NCI-H2196 treated with DMSO at 0.1 percent for 48 hours (cell line): Measurements from ENCODE around the gene GPRASP1.
A peak's percentile ranks its signal among the peaks of the same experiment; 100 is the strongest.
"Not testable (repeated sequence)": the region's sequence is repeated elsewhere in the genome, so short reads cannot be mapped to it uniquely, and the experiment has no call there.

ENCODE experiments used
- DNase-seq: peaks from one replicate; lab custom pipeline; 2025; ENCODE audit not compliant: unreplicated experiment; lab: John Stamatoyannopoulos, UW

The GPRASP1 gene

GRCh38 chrX:102651242-102652011 lies at the start of gene GPRASP1:
Gene GPRASP1, plus strand, starts transcription at chrX:102651483. Its CDS starts 2,431 bp downstream, at chrX:102653914.
- no peak for DNase-seq

GRCh38 chrX:102604327-102604726 lies 47.0 kb upstream of the GPRASP1 start:
- DNase-seq, result no peak

- no peak for DNase-seq
Measured at GRCh38 chrX:102606115-102606514, 45.2 kb upstream of the GPRASP1 start.

- no peak for DNase-seq
Measured at GRCh38 chrX:102610905-102611304, 40.4 kb upstream of the GPRASP1 start.

- DNase-seq, result no peak
Measured at GRCh38 chrX:102624105-102624504, 27.2 kb upstream of the GPRASP1 start.

- no peak for DNase-seq
Measured at GRCh38 chrX:102627640-102628039, 23.6 kb upstream of the GPRASP1 start.

- no peak for DNase-seq
Measured at GRCh38 chrX:102637561-102637960, 13.7 kb upstream of the GPRASP1 start.

- no peak for DNase-seq
Measured at GRCh38 chrX:102650903-102651241, 411 bp upstream of the GPRASP1 start.

- DNase-seq, result no peak
Measured at GRCh38 chrX:102652031-102652688, 877 bp downstream of the GPRASP1 start.

- no peak for DNase-seq
Measured at GRCh38 chrX:102654696-102655095, 3.4 kb downstream of the GPRASP1 start.

- no peak for DNase-seq
Measured at GRCh38 chrX:102658556-102658955, 7.3 kb downstream of the GPRASP1 start.

- peak; percentile 41 for DNase-seq
Measured at GRCh38 chrX:102659790-102660757, 8.8 kb downstream of the GPRASP1 start.

GRCh38 chrX:102663820-102664219 lies 12.5 kb downstream of the GPRASP1 start:
- not testable (repeated sequence) for DNase-seq

- not testable (repeated sequence) for DNase-seq
Measured at GRCh38 chrX:102667034-102667433, 15.8 kb downstream of the GPRASP1 start.

GRCh38 chrX:102669526-102669925 lies 18.2 kb downstream of the GPRASP1 start:
- no peak for DNase-seq

GRCh38 chrX:102672856-102673255 lies 21.6 kb downstream of the GPRASP1 start:
- DNase-seq, result no peak

- DNase-seq, result not testable (repeated sequence)
Measured at GRCh38 chrX:102677479-102677878, 26.2 kb downstream of the GPRASP1 start.

- DNase-seq, result no peak
Measured at GRCh38 chrX:102684772-102685520, 33.7 kb downstream of the GPRASP1 start.

GRCh38 chrX:102694749-102695148 lies 43.5 kb downstream of the GPRASP1 start:
- no peak for DNase-seq

- no peak for DNase-seq
Measured at GRCh38 chrX:102696306-102696705, 45.0 kb downstream of the GPRASP1 start.

GRCh38 chrX:102697494-102697893 lies 46.2 kb downstream of the GPRASP1 start:
- no peak for DNase-seq
